ENCODE results near the gene XXYLT1.
"Not testable (repeated sequence)": the region's sequence is repeated elsewhere in the genome, so short reads cannot be mapped to it uniquely, and the experiment has no call there.

Gene XXYLT1

DNA sequence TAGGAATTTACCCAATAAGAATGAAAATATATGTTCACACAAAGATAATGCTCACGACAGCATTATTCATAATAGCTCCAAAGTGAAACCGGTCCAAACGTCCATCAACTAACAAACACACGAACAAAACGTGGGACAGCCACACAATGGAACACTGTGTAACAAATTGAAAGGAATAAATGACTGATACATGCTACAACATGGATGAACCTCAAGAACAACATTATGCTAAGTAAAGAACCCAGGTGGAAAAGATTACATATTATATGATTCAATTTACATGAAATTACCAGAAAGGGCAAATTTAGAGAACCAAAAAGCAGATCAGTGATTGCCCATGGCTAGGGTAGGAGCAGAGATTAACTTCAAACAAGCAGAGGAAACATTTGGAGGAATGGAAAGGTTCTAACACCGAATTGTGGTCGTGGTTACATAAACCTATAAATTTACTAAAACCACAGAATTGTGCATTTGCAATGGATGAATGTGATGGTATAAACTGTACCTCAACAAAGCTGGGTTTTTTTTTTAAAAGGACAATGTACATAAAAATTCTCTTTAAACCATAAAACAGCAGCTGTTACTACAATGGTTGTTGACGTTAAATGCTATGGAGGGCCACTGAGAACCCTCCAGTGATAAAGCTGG lies 76.3 kb downstream of the XXYLT1 start:
- TF ChIP-seq LEF1 (IDR thresholded peaks at IDR 0.05; ENCODE audit: borderline replicate concordance) (no peak), CTBP1 (IDR thresholded peaks at IDR 0.05; ENCODE audit: borderline replicate concordance) (no peak), ARNT (IDR thresholded peaks at IDR 0.05) (no peak), SUZ12 (IDR thresholded peaks at IDR 0.05) (no peak), ZNF384 (IDR thresholded peaks at IDR 0.05) (no peak), FOXM1 (IDR thresholded peaks at IDR 0.05; ENCODE audit: borderline replicate concordance) (no peak), FOXA1 (IDR thresholded peaks at IDR 0.05) (no peak), HDGF (IDR thresholded peaks at IDR 0.05; ENCODE audit: borderline replicate concordance) (no peak), NFRKB (IDR thresholded peaks at IDR 0.05) (no peak), FOXK2 (IDR thresholded peaks at IDR 0.05) (no peak), ELF4 (IDR thresholded peaks at IDR 0.05) (no peak), L3MBTL2 (conservative IDR thresholded peaks at IDR 0.05) (no peak)
- TF ChIP-seq, protein P1, sequence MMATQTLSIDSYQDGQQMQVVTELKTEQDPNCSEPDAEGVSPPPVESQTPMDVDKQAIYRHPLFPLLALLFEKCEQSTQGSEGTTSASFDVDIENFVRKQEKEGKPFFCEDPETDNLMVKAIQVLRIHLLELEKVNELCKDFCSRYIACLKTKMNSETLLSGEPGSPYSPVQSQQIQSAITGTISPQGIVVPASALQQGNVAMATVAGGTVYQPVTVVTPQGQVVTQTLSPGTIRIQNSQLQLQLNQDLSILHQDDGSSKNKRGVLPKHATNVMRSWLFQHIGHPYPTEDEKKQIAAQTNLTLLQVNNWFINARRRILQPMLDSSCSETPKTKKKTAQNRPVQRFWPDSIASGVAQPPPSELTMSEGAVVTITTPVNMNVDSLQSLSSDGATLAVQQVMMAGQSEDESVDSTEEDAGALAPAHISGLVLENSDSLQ (IDR thresholded peaks at IDR 0.05), result no peak
- DNase-seq (ENCODE audit: extremely low spot score), result no peak
- CTCF ChIA-PET, result interaction anchor here (0.6 to 0.9 kb wide), 2 partner anchors 47 to 582 kb away, joined by 3 read pairs; no protein-coding TSS in a partner anchor
- POLR2A ChIA-PET, result no interaction called here

DNA sequence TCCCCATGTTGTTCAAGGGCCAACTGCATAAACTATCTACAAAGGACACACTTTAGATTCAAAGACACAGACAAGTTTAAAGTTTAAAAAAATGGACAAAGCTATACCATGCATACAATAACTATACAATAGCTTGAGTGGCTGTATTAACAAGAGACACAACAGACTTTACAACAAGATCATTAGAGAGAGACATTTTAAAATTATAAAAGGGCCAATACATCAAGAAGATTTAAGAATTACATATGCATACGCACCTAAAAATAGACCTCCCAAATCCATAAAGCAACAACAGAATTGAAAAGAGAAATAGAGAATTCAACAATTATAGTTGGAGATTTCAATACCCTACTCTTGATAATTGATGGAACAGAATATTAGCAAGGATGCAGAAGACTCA lies 79.4 kb downstream of the XXYLT1 start:
- no peak for DNase-seq (ENCODE audit: extremely low spot score)
- ChIA-PET CTCF (no interaction called here), POLR2A (no interaction called here)
- TF ChIP-seq SP1 (IDR thresholded peaks at IDR 0.05) (no peak), HDGF (IDR thresholded peaks at IDR 0.05; ENCODE audit: borderline replicate concordance) (no peak), SUZ12 (IDR thresholded peaks at IDR 0.05) (no peak), NFRKB (IDR thresholded peaks at IDR 0.05) (no peak), FOXA1 (IDR thresholded peaks at IDR 0.05) (no peak), ZNF384 (IDR thresholded peaks at IDR 0.05) (no peak), TARDBP (IDR thresholded peaks at IDR 0.05) (no peak), ARNT (IDR thresholded peaks at IDR 0.05) (no peak)

DNA sequence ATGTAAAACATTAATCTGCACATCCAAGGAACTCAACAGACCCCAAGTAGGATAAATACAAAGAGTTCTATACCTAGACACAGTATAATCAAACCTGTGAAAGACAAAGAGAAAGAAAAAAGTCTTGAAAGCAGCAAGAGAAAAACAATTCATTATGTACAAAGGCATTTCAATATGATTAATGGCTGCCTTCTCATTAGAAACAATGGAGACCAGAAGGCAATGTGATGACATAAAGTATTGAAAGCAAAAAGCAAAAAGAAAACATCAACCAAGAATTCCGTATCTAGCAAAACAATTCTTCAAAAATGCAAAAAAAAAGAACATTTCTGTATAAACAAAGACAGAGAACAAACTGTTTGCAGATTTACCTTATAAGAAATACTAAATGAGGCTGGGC lies 81.1 kb downstream of the XXYLT1 start:
- no peak for DNase-seq (ENCODE audit: extremely low spot score)
- CTCF ChIA-PET, result no interaction called here

DNA sequence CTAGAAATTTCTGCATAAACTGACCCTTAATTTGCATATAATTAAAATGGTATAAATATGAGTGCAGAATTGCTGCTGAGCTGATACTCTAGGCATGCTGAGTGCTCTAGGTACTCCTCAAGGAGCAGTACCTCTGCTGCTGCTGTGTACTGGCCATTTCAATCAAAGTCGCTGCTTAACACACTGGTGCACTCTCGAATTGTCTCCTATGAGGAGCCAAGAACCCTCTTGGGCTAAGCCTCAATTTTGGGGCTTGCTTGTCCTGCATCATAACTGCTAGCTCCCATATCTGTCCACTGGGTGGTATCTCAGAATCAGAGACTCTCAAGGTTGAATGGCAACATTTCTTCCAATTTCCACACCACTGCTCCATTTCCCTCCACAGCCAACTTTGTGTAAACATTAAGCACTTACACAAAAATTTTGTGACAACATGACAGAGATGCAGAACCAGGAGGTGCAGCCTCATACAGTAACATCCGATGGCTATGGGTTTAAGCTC lies 82.5 kb downstream of the XXYLT1 start:
- no peak for DNase-seq (ENCODE audit: extremely low spot score)
- TF ChIP-seq SP1 (IDR thresholded peaks at IDR 0.05) (no peak), FOXM1 (IDR thresholded peaks at IDR 0.05; ENCODE audit: borderline replicate concordance) (no peak), FOXA1 (IDR thresholded peaks at IDR 0.05) (no peak), CTBP1 (IDR thresholded peaks at IDR 0.05; ENCODE audit: borderline replicate concordance) (no peak), BHLHE40 (IDR thresholded peaks at IDR 0.05; ENCODE audit: borderline replicate concordance) (no peak), ELF4 (IDR thresholded peaks at IDR 0.05) (no peak), FOXK2 (IDR thresholded peaks at IDR 0.05) (no peak), NFRKB (IDR thresholded peaks at IDR 0.05) (no peak), HDGF (IDR thresholded peaks at IDR 0.05; ENCODE audit: borderline replicate concordance) (no peak), LEF1 (IDR thresholded peaks at IDR 0.05; ENCODE audit: borderline replicate concordance) (no peak), ZNF384 (IDR thresholded peaks at IDR 0.05) (no peak), ARNT (IDR thresholded peaks at IDR 0.05) (no peak), TARDBP (IDR thresholded peaks at IDR 0.05) (no peak), SUZ12 (IDR thresholded peaks at IDR 0.05) (no peak), L3MBTL2 (conservative IDR thresholded peaks at IDR 0.05) (no peak)
- TF ChIP-seq, protein P1 (IDR thresholded peaks at IDR 0.05), result no peak
- ChIA-PET CTCF (interaction anchor here (1.0 kb wide), 1 partner anchor 11 kb away, joined by 3 read pairs; no protein-coding TSS in a partner anchor), POLR2A (no interaction called here)

More for the DNA sequence above, 81.1 kb downstream of the XXYLT1 start:
- TF ChIP-seq FOXK2 (IDR thresholded peaks at IDR 0.05) (no peak), SP1 (IDR thresholded peaks at IDR 0.05) (no peak), BHLHE40 (IDR thresholded peaks at IDR 0.05; ENCODE audit: borderline replicate concordance) (no peak), SUZ12 (IDR thresholded peaks at IDR 0.05) (no peak), L3MBTL2 (conservative IDR thresholded peaks at IDR 0.05) (no peak), ZNF384 (IDR thresholded peaks at IDR 0.05) (no peak), ARNT (IDR thresholded peaks at IDR 0.05) (no peak), NFRKB (IDR thresholded peaks at IDR 0.05) (no peak), TARDBP (IDR thresholded peaks at IDR 0.05) (no peak), FOXM1 (IDR thresholded peaks at IDR 0.05; ENCODE audit: borderline replicate concordance) (no peak), CTBP1 (IDR thresholded peaks at IDR 0.05; ENCODE audit: borderline replicate concordance) (no peak)
- POLR2A ChIA-PET, result no interaction called here

DNA sequence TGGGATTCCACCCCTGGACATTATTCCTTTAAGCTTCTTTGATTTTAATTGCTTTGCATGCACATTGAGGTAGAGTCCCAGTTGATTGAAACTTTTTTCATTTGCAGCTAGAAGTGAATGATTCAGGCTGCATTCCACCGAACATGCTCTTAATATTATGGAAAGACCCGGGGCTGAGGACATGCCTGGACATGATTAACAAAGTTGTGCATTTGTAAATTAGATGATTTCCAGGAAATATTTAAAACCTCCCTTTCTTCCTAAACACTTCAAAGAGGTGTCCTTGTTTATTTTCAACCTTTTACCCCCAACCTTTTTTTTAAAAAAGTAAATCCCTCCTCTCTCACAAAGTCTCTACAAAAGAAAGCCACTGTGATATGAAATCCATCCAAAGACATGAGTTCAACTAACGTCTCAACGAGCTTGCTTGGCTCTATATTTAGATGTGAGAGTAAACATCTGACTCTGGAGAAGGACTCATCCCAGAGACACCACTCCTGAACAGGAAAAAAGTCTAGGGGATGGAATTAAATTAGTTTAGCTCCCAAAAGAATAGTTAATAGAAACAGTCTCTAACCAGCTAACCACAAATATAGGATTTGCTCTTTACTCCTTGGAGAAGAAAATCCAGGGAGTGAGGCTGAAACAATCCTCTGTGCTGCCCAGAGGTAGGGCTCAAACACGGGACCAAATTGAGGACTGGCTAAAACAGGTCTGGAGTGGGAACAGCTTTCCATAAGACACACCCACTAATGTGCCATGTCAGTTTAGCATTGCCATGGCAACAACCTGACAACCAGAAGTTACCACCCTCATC lies 83.1 kb downstream of the XXYLT1 start:
- DNase-seq (ENCODE audit: extremely low spot score), result no peak
- CTCF ChIA-PET, result interaction anchor here (1.0 kb wide), 1 partner anchor 12 kb away, joined by 3 read pairs; no protein-coding TSS in a partner anchor
- TF ChIP-seq, protein P1 (IDR thresholded peaks at IDR 0.05), result peak; percentile 64; the same call in 1 of the 2 replicates
- TF ChIP-seq LEF1 (IDR thresholded peaks at IDR 0.05; ENCODE audit: borderline replicate concordance), result no peak
- POLR2A ChIA-PET, result no interaction called here

DNA sequence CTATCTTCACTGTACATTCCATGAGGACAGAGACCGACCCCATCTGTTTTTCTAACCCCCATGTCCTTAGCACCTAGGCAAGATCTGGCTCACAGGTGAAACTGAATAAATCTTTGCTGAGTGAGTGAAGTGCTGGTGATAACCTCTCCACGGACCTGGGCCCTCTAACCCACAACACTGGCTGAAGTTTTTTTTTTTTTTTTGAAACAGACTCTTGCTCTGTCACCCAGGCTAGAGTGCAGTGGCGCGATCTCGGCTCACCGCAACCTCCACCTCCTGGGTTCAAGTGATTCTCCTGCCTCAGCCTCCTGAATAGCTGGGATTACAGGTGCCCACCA lies 84.3 kb downstream of the XXYLT1 start:
- CTCF ChIA-PET; POLR2A ChIA-PET; DNase-seq (ENCODE audit: extremely low spot score): not testable (repeated sequence)

Data from HEK293T (cell line).